Renal cortical epithelial cell (primary cell): ENCODE data around the gene CITED2. TPM values are rescaled to one million over a fixed set of nuclear protein-coding genes. Genes with fewer than 3 reads are reported as not detected.
"Not testable (repeated sequence)": the region's sequence is repeated elsewhere in the genome, so short reads cannot be mapped to it uniquely, and the experiment has no call there.

ENCODE experiments used
- DNase-seq: peaks from one replicate; pipeline ENCODE4 v3.0.0-alpha.2; 2011; ENCODE audit warnings: low read depth
- total RNA-seq: library from RNA; depleted of rRNA; stranded (reverse); fragments of >200 nt; gene quantifications from 2 replicates; pipeline ENCODE4 v1.2.3, GENCODE V29; 2014

The CITED2 gene, protein sequence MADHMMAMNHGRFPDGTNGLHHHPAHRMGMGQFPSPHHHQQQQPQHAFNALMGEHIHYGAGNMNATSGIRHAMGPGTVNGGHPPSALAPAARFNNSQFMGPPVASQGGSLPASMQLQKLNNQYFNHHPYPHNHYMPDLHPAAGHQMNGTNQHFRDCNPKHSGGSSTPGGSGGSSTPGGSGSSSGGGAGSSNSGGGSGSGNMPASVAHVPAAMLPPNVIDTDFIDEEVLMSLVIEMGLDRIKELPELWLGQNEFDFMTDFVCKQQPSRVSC
- total RNA-seq: 55.7 and 151 TPM in 2 replicates

DNA sequence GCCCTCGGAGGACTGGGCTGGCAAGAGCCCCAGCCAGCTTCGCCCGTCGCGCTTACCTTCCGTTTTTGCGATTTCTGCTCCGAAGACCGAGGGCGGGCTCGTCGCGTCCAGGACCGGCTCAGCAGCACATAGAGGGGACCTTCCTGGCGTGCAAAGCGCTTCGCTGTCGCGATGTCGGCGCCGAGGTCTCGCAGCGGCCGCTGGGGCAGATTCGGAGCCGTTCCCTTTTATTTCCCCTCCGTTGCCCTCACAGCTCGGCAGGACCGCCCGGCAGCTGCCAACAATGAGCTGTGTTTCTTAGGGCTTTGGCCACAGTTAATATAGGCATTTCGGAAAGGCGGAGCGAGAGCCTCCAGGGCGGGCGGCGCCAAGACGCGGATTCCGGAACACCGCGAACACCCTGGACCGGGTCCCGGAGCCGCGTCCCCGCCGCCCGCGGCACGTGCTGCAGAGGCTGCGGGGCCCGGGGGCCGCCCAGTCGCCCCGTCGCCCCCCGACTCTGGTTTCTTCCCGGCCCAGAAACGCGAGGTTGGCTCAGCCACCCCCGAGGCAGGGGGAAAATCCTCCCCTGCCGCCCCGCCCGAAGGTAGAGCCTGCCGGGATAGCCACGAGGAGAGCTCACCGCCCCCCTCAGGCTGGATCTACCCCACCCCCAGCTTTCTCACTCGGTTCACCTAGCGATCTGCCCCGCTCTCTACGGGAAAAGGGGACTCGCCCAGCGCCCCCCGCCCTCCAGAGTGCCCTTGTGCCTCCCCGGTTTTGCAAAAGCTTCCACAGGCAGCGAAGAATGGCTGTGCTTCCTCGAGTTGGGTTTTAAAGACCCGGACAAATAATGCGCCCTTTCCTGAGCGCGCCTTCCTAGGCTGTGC lies at the start of gene CITED2:
CITED2 (minus strand) TSS at position 292 of the 869 bp plus-strand sequence. CDS start 704 bp downstream, outside the sequence.
- DNase-seq: peak; percentile 76

DNA sequence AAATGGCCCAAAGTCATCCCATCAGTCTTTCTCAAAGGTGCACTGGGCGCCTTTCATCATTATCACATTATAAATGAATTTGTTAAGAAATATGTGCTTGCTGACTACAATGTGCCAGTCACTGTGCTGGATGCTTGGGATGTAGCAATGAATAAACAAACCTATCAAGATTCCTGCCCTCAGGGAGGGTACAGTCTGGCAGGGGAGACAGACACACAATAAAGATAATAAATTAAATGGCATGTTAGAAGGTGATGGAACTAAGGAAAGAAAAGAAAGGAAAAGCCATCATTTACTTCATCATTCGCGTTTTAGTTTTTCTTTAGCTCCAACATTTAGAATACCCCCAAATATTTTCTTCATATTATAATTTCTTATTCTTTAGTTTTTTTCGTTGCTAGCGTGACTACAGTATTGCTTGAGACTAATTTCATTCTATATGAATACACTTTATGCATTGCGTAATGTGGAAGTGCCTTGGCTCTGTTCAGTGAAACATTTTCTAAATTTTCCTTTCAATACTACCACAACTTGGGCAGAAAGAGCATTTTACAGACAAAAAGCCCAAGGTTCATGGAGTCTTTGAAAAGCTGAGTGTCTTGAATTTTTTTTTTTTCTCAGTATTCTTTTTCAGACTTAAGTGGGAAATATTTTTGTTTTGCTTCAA lies 48.7 kb upstream of the CITED2 start:
- DNase-seq: no peak

DNA sequence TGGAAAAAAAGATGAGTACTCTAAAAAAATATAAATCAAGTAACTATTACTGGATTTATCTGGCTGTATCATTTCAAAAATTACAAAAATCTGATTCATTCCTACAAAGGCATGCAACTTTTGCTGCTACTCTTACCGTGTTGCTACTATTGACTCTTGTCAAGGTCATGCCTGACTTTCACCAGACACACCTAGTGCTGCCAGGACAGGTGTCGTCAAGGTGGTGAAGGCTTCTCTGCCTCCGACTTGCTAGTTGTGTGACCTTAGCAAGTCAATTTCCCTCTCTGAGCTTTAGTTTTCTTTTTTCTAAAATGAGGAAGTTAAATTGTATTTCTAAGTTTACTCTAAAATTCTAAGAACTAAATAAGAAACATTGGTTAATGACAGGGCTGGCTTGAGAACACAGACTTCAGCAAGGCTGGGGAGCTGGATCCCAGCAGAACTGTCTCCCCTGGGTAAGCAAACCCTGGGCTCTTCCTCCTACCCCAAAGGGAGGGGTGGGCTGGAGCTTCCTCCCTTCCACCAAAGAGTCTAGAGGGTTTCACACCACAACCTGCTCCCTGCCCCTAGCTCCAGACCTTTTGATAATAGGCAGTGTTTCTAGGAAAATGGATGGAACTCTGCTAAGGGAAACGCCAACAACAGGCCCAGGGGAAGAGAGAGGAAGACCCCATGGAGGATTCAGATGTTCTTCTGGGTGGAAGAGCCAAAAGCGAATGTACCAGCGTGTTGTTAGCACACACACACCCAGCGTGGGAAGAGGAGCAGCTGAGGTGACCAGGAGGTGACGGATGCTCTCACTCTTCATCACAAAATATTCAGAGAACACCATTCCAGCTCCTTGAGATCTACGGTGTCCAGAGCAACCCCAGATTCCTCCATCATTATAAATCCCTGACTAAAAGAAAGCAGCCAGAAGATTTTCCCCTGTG lies 47.9 kb upstream of the CITED2 start:
- DNase-seq: no peak

DNA sequence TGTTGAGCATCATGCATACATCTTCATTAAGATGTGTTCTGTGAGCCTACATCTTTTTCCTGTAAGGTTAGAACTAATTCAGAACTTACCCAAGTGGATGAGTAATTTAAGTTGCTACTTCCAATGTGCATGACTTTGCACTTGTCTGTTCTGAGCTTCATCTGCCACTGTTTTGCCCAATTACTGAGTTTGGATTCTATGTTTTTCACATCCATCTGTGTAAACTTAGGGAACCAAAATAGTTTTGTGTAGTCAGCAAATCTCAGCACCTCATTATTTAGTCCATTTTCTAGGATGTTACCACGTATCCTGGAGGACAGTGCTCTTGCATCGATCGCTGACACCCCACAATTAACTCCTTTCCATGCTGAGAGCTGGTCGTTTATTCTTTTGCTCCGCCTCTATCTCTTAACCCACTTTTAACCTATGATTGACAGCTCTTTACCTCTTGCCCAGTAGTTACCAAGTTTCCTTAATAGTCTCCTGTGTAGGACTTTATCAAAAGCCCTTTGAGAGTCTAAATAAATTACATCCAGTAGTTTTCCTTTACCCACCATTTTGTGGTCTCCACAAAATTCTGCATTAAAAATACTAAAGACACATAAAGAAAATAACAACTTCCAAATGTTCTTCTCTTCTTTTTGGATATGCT lies 44.2 kb upstream of the CITED2 start:
- DNase-seq: no peak

DNA sequence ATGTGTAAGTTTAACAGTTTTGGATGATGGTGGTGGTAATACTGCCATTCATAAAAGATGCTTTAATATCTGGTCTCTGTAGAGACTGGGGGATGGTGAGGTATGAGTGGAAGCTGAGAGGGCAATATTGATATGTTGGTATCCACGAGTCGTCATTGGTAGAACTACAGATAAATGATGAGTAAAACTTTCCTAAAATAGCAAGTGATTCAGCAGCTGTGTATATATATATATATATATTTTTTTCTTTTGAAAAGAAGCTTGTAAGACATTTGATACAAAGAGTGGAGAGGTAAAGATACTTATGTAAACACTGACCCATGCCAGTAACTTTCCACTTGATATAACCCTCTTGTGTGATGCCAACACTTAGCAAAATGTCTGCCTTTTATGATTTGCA lies 41.7 kb upstream of the CITED2 start:
- DNase-seq: no peak

DNA sequence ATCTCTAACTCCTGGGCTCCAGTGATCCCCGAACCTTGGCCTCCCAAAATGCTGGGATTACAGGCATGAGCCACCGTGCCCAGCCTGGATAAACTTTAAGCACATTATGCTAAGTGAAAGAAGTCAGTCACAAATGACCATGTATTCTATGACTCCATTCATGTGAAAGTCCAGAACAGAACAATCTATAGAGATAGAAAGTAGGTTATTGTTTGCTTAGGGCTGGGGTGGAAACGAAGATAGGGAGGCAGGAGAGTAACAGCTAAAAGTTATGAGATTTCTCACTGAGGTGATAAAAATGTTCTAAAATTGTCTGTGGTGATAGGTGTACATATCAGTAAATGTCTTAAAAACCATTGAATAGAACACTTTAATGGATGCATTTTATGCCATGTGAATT lies 40.9 kb upstream of the CITED2 start:
- DNase-seq: no peak

DNA sequence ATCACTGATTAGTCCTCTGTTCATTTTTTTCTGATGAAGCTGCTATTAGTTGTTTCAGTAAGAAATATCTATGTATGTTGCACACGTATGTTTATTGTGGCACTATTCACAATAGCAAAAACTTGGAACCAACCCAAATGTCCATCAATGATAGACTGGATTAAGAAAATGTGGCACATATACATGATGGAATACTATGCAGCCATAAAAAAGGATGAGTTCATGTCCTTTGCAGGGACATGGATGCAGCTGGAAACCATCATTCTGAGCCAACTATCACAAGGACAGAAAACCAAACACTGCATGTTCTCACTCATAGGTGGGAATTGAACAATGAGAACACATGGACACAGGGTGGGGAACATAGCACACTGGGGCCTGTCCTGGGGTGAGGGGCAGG lies 37.7 kb upstream of the CITED2 start:
- not testable (repeated sequence) for DNase-seq

DNA sequence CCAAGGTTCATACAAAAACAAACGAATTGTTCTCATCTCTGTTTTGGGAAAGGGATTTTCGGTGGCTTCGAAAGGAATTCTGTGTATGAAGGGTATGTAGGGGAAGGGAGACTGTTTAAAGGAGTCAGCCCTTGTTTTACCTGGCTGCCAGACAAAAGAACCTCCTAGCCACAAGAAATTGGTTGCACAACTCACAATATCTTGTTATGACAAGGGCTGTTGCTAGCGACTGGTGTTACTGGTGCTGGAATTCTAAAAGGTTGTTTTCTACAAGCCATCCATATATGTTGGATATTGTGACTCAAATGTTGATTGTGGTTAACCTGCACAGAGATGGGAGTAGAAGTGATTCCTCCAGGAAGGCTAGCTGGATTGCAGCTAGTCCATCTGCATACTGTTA lies 34.6 kb upstream of the CITED2 start:
- peak; percentile 85 for DNase-seq

DNA sequence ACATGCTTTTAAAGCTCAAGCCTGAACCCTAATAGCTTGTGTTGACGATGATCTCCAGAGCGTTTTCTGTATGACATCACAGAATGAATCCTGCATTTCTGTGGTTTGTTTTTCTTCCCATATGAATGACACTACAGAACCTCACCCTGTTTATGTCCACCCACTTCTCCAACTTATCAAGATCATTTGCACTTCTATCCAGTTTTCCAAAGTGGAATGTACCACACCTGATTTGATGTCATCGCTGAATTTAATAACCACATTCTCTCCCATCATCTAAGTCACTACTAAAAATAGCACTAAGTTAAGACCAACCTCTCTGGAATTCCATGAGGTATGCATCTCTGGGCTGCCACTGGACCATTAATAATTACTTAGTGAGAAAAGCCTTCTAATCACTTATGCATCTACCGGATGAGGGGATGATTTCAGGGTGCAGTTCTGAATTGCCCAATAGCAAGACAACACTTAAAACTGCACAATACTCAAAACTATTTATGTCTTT lies 33.3 kb upstream of the CITED2 start:
- DNase-seq: peak; percentile 100

DNA sequence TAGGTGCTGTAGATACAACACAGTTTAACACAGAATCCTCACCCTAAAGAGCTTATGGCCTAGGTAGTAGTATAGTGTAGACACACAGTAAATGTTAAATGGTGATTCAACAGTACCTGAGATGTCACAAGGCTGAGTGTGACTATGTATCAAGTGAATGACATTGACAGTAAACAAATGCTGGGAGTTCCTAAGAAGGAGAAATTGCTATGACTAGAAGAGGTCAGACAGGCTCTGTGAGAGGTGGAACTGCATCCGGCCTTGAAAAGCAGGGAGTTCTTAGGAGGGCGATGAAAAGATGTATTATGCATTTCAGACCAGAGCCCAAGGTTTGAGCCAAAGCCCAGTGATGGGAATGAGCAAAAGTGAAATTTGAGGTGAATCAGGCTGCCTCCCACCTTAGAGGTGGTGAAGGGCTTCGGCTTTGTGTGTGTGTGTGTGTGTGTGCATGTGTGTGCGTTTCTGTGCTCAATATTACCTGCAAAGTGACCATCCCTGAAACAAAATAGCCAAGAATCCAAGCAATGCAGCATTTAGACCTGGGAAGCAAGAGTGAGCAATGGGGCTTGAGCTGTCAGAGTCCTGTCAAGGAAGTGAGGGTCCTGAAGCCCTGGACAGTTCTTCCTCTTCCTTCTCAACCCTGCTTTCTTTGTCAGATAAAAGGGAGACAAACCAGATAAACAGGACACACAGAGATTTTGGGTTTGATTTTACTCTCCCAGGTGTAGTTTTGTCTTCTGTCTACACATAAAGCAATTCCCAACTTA lies 32.3 kb upstream of the CITED2 start:
- peak; percentile 65 for DNase-seq

DNA sequence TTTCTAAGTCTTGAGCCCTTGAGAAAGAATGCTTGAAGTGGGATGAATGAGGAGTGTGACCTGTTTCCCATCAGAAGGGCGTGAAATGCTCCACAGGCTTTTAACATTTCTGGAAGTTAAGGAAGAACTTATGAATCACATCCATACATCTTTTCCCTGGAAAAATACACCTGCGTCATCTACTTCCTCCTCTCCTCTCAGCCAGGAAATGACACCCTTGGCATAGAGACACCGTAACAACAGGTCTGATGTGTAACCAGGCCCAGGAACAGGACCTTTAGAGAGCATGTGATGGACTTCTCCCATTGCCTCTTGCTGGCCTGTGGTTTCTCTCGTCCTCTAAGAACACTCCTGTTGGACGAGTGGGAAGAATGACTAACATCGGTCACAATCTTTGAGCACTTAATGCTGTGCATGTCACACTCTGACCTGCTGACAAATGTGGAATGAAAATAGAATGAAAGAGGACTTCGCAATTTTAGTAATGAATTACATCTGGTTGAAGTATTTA lies 28.5 kb upstream of the CITED2 start:
- peak; percentile 99 for DNase-seq

DNA sequence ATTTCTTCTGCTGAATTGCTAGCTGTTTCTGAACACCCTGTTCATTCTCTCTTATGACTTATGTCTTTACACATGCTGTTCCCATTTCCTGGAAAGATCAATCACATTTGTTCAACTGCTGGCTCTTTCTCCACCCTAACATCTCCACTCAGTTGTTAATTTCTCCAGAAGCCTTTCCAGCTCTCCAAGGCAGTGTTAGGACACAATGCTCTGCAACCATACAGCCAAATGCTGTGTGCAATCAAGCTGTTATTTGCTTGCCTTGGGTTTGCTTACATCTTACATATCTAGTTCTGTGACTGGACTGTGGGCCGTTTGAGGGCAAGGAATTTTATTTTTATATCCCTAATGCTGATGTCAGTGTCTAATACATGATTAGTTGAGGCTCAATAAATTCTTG lies 24.2 kb upstream of the CITED2 start:
- no peak for DNase-seq

DNA sequence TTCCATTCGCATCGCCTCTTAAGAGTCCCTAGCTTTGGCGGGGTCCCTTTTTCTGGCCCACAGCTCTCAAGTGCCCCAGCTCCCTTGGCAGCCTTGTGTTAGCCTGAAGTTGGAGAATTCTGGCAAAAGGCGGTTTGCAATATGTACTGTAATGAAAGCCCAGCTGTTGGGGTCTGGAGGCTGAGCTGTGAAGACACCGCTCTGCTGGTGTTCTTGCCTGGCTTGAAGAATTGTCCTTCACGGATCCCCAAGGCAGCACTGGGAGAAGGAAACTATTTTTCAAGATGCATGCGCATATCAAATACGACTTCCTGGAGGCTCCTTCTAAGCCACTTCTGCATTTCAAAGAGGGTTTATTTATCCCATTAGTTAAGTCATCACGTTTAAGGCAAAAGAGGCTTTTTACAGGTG lies 21.4 kb upstream of the CITED2 start:
- no peak for DNase-seq

DNA sequence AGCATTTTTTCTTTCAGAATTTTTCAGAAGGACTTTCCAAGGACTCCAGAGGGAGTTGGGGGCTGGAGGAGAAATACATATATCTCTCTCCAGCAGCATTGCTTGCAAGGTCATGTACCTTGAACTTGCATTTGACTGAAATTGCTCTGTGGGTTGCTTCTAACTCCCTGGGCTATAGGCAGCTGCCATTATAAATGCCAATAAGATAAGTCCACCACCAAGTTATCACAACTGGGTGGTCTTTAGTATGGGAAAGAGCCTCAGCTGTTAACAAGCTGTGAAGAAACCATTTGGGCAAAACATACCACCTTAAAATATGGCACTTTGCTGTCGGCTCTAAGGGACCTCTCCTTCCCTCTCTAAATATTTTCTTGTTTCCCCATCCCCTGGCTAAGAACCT lies 20.9 kb upstream of the CITED2 start:
- DNase-seq: no peak

DNA sequence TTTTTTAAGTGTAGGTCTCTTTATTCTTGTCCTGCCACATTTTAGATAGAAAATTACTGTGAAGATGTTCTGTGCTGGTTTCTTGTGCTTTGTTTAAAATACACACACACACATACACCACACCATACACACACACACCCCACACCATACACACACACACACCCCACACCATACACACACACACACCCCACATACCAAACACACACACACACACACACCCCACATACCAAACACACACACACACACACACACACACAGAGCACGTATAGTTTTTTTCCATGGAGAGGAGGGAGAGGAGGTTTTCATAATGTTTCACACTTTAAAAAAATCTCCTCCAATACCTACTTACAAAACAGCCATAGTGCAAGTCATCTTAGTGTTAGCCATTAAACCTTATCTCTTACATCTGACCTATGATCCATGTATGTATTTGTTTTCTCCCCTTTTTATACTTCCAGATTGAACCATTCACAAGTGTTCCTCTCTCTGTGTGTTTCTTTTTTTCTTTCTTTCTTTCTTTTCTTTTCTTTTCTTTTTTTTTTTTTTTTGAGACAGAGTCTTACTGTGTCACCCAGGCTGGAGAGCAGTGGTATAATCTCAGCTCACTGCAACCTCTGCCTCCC lies 19.7 kb upstream of the CITED2 start:
- no peak for DNase-seq

DNA sequence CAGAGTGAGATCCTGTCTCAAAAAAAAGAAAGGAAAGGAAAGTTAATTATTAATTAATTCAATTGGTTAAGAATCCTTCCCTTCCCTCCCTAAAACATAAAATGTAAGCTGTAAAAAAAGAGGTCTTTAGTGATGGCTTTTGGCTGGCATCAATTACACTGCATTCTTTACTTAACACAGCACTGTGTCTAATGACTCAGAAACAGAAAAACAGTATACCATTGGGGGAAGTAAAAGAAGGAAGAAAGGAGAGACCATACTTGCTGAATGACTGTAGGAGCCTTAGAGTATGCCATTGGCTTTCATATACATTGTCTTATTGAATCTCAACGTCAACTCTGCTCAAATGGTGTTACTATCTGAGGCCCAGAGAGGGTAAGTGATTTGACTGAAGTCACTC lies 18.3 kb upstream of the CITED2 start:
- DNase-seq: peak; percentile 93

DNA sequence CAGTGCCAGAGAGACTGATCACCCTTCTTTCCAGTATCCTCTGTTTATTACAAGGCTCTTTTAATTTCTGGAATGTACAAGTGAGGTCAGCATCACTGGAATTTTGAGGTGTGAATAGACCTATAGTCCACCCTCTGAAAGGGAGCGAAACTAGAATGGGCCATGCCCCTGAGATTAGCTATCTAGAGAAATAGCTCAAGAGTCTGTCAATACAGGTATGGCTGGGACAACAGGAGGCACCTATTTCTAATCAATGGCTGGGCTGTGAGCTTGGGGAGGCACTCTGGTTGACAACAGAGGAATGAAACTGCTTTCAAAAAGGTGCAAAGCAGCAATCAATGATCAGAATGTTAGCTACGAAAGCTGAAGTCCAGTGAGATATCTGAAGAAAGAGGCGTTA lies 17.3 kb upstream of the CITED2 start:
- peak; percentile 31 for DNase-seq

DNA sequence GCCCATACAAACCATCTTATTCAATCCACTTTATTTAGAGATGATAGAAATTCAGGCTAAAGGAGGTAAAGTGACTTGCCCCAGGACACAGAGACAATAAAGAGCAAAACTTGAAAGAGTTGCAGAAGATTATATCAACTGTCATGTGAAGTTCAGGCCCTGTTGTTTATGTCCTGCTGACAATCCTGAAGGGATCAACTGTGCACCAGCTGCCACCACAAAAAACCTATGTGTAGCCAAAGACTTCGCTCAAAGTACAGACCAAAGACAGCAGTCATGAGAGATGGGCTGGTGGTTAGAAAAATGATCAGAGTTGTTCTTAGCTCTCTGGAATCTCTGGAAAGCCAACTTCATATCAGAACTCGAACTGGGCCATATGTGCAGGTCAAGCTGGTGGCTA lies 16.0 kb upstream of the CITED2 start:
- no peak for DNase-seq

DNA sequence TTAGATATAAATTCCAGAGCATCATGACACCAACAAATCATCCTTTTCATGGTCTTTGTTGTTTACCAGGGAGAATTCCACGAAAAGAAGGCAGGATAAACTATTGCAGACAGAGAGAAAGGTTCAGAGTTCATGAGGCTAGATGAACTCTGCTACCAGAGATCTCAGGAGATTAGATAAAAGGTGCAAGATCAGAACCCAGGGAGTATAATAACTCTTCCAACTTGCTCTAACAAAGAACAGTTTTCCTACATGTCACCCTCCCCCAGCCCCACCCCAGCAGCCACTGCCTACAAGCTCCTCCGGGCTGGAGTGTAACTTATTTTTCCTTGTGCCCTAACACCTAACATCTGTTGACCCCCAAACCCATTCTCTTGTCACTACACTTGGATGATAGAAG lies 13.9 kb upstream of the CITED2 start:
- no peak for DNase-seq
